CD4-positive, alpha-beta T cell treated with Interleukin-6 at 100 ng/mL for 8 hours (primary cell): ENCODE results near the gene ARHGAP6.
"Not testable (repeated sequence)": the region's sequence is repeated elsewhere in the genome, so short reads cannot be mapped to it uniquely, and the experiment has no call there.

Experiments used
- DNase-seq: peaks from one replicate; pipeline ENCODE4 v3.0.0-alpha.2; 2020; ENCODE audit warnings: mixed read lengths, low spot score

ARHGAP6 gene

GRCh38 chrX:11148401-11148800 is 517.3 kb downstream of the ARHGAP6 start:
- DNase-seq = no peak

- DNase-seq = no peak
Observed at GRCh38 chrX:11146411-11146810, 519.3 kb downstream of the ARHGAP6 start.

- peak; percentile 63 for DNase-seq
Observed at GRCh38 chrX:11143931-11144678, 521.6 kb downstream of the ARHGAP6 start.

GRCh38 chrX:11138498-11139390 is 527.0 kb downstream of the ARHGAP6 start:
- no peak for DNase-seq

- peak; percentile 19 for DNase-seq
Observed at GRCh38 chrX:11137543-11138139, 528.1 kb downstream of the ARHGAP6 start.

GRCh38 chrX:11135564-11136185 is 530.0 kb downstream of the ARHGAP6 start:
- no peak for DNase-seq

- no peak for DNase-seq
Observed at GRCh38 chrX:11131146-11131545, 534.6 kb downstream of the ARHGAP6 start.

DNA sequence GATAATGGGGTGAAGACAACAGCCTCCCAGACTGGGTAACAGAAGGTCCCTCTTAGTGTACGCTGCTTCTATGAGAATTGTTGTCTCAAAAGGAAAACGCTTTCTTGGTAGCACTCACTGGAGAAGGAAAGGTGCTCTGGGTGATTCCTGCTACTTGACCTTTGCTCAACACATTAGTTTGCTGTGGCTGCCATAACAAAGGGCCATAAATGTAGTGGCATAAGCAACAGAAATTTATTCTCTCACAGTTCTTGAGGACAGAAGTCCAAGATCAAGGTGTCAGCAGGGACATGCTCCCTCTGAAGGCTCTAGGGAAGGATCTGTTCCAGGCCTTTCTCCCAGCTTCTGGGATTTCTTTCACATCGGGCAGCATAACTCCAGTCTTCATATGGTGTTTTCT is 535.6 kb downstream of the ARHGAP6 start:
- no peak for DNase-seq

DNA sequence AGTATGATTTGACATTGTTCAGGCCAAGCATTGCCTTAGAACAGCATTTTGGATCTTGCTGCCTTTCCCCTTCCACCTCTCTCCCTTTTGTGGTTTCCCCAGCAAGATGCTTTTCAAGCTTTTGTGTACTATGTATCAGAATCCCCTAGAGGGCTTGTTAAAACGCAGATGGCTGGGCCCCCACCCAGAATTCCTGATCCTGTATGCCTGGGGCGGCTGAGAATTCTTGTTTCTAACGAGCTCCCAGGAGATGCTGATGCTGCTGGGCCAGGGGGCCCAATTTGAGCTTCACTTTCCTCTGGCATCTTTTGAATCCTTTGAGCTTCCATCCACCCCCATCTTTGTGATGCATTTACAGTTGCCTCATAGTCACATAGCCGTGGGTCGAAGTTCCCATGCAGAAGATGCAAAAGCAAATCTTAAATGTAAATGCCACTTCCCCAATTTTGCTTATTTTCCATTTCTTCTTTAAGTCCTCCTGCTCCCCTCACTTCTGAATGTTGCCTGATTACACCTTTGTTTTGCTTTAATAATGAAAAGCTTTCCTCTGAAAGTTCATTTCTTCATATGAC is 536.1 kb downstream of the ARHGAP6 start:
- DNase-seq = no peak

DNA sequence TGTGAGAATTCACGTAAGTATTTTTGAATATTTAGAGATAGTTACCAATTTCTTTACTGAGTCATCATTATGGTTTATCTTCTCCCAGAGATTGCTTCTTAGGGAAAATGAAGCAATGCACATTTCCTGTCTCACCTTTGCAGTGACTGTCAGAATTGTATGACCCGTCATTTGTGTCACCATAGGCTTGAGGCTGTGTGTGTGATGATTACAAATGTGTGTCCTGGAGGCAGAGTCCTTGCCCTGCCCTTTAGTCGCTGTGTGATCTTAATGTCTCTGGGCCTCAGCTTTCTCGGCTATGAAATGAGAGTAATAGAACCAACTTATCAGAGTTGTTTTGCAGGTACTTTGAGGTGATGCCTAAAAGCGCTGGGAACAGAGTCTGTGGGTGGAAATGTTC is 540.7 kb downstream of the ARHGAP6 start:
- no peak for DNase-seq

DNA sequence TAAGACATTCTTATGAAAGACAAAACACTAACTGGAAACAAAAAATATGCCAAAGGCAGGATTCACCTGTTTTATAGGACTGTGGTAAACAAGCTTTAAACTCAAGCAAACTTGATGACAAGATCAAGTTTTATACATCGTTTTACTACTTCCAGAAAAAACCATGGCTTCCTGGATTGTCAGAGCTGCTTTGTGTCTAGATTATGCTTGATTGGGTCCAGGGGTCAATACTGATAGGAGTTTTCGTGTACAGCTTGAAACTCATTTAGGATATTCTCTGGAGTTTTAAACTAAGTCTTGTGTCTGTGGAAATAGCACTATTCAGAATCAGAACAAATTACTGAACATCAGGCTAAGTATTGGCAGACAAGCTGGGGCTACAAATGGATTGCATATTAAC is 541.6 kb downstream of the ARHGAP6 start:
- no peak for DNase-seq

GRCh38 chrX:11123087-11123486 is 542.6 kb downstream of the ARHGAP6 start:
- not testable (repeated sequence) for DNase-seq

DNA sequence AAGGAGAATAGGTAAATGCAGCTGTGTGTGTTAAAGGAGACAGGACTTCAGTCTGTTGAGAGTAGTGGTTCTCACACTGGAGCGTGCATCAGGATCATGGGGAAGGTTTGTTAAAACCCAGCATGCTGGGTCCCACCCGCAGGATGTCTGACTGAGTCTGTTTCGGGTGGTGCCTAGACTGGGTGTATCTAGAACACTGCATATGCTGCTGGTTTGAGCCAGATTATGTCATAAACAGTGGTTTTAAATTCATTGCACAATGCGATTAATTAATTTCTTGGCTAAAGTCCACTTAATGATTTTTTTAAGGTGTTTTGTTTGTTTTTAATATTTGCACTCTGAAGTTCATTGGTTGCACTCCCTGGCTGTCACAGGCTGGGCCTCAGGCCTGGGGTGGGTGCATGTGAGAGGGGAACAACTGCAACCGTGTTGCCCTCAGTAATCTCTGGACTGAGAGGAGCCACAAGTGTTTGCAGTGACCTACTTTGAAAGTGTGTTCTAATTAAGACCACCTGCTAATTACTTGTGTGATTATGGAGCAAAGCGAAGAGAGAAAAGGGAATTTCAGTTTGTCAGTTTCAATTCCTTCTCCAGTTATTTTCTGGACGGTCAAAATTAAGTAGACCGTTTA is 546.3 kb downstream of the ARHGAP6 start:
- no peak for DNase-seq

DNA sequence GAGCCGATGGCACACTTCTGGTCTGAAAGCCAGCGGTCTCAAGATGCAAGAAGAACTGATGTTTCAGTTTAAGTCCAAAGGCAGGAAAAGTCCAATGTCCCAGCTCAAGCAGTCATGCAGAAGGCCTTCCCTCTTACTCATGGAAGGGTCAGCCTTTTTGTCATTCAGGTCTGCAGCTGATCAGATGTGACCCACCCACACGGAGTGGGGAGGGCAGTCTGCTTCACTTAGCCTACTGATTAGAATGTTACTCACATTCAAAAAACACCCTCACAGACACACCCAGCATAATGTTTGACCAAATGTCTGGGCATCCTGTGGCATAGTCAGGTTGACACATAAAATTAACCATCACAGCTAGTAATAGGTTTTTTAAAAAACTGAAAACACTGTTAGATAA is 548.0 kb downstream of the ARHGAP6 start:
- DNase-seq = no peak

DNA sequence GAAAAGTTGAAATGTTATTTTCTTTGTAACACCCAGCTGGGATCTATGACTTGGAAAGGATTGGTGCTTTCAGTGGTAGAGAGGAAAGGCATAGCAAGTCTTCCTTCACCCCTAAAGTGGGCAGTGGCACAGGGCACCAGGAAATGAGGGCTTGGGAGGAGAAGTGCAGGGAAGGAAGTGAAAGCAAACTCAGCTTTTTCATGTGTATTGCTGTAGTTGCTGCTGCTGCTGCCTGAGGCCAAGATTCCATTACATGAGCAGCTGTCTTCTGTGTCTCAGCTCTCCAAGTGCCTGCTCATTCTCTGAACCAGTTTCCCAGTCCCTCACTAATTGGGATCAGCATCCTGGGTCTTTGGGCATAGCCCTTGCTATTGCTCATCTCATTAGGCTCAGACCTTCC is 552.0 kb downstream of the ARHGAP6 start:
- no peak for DNase-seq

DNA sequence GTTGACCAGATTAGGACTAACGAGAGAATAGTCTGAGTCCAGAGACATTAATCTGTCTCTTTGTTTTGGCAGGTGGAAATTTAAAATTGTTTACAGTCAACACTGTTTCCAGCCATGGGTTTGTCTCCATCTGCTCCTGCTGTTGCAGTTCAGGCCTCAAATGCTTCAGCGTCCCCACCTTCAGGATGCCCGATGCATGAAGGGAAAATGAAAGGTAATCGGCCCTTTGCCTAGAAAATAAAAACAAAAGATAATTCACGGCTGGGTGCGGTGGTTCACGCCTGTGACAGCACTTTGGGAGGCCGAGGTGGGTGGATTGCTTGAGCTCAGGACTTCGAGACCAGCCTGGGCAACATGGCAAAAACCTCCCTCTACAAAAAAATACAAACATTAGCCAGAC is 553.8 kb downstream of the ARHGAP6 start:
- no peak for DNase-seq

- peak; percentile 80 for DNase-seq
Observed at GRCh38 chrX:11111037-11111851, 554.5 kb downstream of the ARHGAP6 start, which contains the start of gene HCCS. TSS of gene HCCS (plus strand) at chrX:11111332. CDS start at chrX:11112061, 729 bp downstream.

GRCh38 chrX:11109968-11110367 is 555.8 kb downstream of the ARHGAP6 start:
- DNase-seq = no peak

GRCh38 chrX:11108253-11108941 is 557.3 kb downstream of the ARHGAP6 start:
- no peak for DNase-seq

GRCh38 chrX:11105080-11105479 is 560.6 kb downstream of the ARHGAP6 start:
- DNase-seq = no peak
